ENCODE data around the gene GRIN2C. TPM values are rescaled to one million over a fixed set of nuclear protein-coding genes. Genes with fewer than 3 reads are reported as not detected.

GRIN2C gene
- total RNA-seq, result 0.18 and 0.30 TPM in 2 replicates

DNA sequence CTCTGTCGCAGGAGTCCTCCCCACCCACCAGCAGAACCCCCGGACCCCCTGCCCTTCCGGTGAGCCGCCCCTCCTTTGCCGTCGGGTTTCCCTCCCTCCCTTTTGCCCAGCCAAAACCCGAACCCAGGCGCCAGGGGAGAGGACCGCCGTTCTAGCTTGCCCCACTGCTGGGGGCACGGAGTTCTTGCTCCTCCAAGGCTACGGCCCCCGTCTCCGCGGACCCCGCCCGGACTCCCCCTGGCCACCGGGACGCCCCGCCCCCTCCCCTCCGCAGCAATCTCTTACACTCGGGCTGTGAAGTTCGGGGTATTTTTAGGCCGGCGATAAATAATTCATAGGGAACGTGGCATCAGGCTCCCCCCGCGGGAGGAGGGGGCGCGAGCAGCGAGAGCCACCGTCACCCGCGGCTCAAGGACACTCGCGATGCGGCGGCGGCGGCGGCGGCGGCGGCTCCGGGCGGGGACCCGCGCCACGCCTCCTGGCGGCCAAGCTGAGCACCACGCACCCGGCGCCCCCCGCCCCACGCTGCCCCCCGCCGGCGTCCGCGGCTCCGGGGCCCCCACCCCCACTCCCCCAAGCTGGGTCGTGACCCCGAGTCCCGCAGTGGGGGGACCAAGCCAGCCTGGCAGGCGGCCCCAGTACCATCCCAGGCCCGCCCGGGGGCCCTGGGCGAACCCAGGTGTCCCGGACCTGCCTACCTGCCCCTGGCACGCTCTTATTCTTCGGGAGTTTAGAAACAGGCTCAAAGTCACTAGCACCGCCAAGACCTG is at the start of gene GRIN2C:
TSS of gene GRIN2C (minus strand) at position 427 of the 770 bp plus-strand sequence. CDS start 4,793 bp downstream, outside the sequence.

DNA sequence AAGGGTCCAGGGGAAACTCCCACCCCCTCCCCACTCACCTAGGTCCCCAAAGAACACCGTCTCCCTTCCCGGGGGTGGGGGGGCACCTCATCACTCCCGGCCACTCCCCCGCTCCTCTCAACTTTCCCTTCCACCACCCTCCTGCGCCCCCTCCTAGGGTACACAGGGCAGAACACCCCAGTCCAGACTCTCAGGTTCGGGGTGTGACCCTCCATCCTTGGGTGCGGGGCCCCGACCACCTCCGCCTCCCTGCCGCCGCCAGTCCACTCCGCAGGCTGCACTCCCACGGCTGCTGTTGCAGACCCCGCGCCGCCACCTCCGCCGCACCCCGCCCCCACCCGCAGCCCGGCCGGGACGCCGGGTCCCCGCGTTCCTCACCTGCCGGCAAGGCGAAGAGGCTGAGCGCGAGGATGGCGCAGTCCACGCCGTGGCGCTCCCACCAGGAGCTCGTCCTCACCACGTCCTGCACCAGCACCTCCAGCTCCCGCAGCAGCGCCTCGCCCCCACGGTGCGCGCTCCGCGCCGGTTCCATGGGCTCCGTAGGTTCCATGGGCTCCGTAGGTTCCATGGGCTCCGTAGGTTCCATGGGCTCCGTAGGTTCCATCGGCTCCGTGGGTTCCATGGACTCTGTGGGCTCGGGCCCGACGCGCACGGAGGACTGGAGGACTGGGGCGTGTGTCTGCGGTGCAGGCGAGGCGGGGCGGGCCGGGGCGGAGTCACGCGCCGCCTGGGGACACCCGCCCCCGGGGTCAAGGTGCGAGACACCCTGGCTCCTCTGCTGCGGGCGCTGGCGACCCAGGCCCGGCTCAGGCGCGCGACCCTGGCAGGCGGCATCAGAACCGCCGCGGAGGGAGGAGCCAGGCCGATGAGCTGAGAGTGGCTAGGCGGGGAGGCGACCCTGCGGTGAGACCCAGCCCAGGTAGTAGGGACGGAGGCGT is 33.6 kb upstream of the GRIN2C start, which contains the start of gene FADS6:
TSS of gene FADS6 (minus strand) at position 660 of the 938 bp plus-strand sequence. CDS start at position 622, 38 bp downstream.

DNA sequence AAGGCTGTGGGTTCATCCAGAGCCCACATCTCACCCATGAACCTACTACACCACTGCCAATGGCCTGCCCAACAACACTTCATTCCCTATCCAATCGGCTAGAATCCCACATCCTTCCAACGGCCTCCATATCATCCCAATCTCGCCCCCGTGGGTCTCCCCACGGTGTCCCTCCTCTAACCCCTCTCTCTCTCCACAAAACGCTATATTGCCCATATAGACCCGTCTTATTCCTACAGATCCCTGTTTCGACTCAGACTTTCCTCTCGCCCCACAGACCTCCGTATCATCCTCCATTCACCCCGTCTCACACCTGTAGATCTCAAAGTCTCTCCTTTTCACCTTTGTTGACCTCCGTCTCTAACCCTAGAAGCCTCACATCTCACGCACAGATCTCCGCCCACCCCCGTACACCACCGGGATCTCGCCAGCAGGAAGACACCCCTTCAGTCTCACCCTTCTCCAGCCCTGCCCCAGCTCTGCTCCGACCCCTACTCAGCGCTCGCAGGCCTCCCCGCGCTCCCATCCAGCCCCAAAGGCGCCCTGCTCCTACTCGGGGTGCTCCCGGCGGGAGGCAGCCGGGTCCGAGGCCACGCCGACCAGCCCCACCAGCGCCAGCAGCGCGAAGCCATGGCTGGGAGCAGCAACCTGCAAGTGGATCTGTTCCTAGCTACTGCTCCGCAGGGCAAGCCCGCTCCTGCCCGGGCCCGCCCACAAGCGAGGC is 12.8 kb upstream of the GRIN2C start, which contains the start of gene FDXR:
TSS of gene FDXR (minus strand) at position 682 of the 724 bp plus-strand sequence. CDS start at position 632, 50 bp downstream.

Other genes starting within 250 kb of the GRIN2C start
- gene CD300E, start 236.1 kb downstream of the GRIN2C start, total RNA-seq, result not detected in 2 replicates
- gene CD300LF, start 147.0 kb downstream of the GRIN2C start, total RNA-seq, result not detected in 2 replicates
- gene RAB37, start 122.6 kb downstream of the GRIN2C start, total RNA-seq, result 0.23 and 0.30 TPM in 2 replicates
- 14.6 and 37.0 TPM in 2 replicates for gene NHERF1, start 111.3 kb downstream of the GRIN2C start, total RNA-seq
- 55.5 and 64.7 TPM in 2 replicates for gene NAT9, start 83.5 kb downstream of the GRIN2C start, total RNA-seq
- gene FDXR, start 13.1 kb upstream of the GRIN2C start, total RNA-seq, result 45.0 and 52.9 TPM in 2 replicates
- not detected in 2 replicates for gene FADS6, start 33.7 kb upstream of the GRIN2C start, total RNA-seq
- gene USH1G, start 63.4 kb upstream of the GRIN2C start, total RNA-seq, result not detected in 2 replicates
- gene OTOP2, start 64.4 kb upstream of the GRIN2C start, total RNA-seq, result not detected in 2 replicates
- not detected in 2 replicates for gene OTOP3, start 76.0 kb upstream of the GRIN2C start, total RNA-seq
- gene HID1, start 112.9 kb upstream of the GRIN2C start, total RNA-seq, result 0.18 and 0.30 TPM in 2 replicates
- 19.9 and 47.2 TPM in 2 replicates for gene CDR2L, start 127.7 kb upstream of the GRIN2C start, total RNA-seq
- 18.8 and 22.0 TPM in 2 replicates for gene MRPL58, start 152.8 kb upstream of the GRIN2C start, total RNA-seq
- 202 and 315 TPM in 2 replicates for gene ATP5PD, start 187.1 kb upstream of the GRIN2C start, total RNA-seq
- 12.2 and 20.9 TPM in 2 replicates for gene KCTD2, start 187.3 kb upstream of the GRIN2C start, total RNA-seq
- gene SLC16A5, start 228.1 kb upstream of the GRIN2C start, total RNA-seq, result 7.4 and 12.3 TPM in 2 replicates

All from smooth muscle cell of the umbilical artery (primary cell).